IMR-90 (cell line): Measurements from ENCODE around the gene NUP62CL. TPM values are rescaled to one million over a fixed set of nuclear protein-coding genes. Genes with fewer than 3 reads are reported as not detected.
A peak's percentile ranks its signal among the peaks of the same experiment; 100 is the strongest.

Source experiments
- ATAC-seq: fragments of 200-7000 bp; cut with Tn5 transposase; 2 replicates; pipeline ENCODE4 v1.9.1; 2020; ENCODE audit warnings: low read depth, mild to moderate bottlenecking, moderate library complexity
- BruUV-seq: library from RNA; stranded (reverse); fragments of 400-500 nt; replicated peaks from 2 replicates; lab custom pipeline; 2021; lab: Mats Ljungman, UMichigan
- CTCF ChIA-PET: fragments of 300-600 bp; formaldehyde crosslinking; extraction: SDS; loops from one replicate; lab custom pipeline; 2021; ENCODE audit warnings: antibody characterized with exemption; lab: Yijun Ruan, JAX
- POLR2A ChIA-PET: fragments of 300-600 bp; sonication (Branson Sonifier 250); formaldehyde crosslinking; loops from one replicate; lab custom pipeline; 2022; ENCODE audit warnings: antibody characterized with exemption; ENCODE audit not compliant: unreplicated experiment; lab: Charles Lee
- DNase-seq: peaks from one replicate; pipeline ENCODE4 v3.0.0; 2013
- H2AFZ ChIP-seq: replicated peaks from 2 replicates; pipeline ENCODE3; 2013; ENCODE audit warnings: low read length, mild to moderate bottlenecking; ENCODE audit not compliant: poor library complexity
- H2AK5ac ChIP-seq: 2 replicates; pipeline ENCODE4 v1.6.1; 2013; ENCODE audit warnings: low read depth, low read length, inconsistent platforms
- H2AK9ac ChIP-seq: replicated peaks from 2 replicates; pipeline ENCODE3; 2013; ENCODE audit warnings: mild to moderate bottlenecking, low read depth, low read length, moderate library complexity; ENCODE audit not compliant: poor library complexity
- H2BK120ac ChIP-seq: 2 replicates; pipeline ENCODE4 v1.6.1; 2013; ENCODE audit warnings: low read depth, low read length, inconsistent platforms
- H2BK15ac ChIP-seq: 3 replicates; pipeline ENCODE4 v1.6.1; 2013; ENCODE audit warnings: low read depth, low read length, inconsistent platforms
- H2BK20ac ChIP-seq: 2 replicates; pipeline ENCODE4 v1.6.1; 2013; ENCODE audit warnings: low read depth, mild to moderate bottlenecking, inconsistent platforms, low read length, moderate library complexity
- H2BK5ac ChIP-seq: 2 replicates; pipeline ENCODE4 v1.6.1; 2013; ENCODE audit warnings: mild to moderate bottlenecking, low read depth, low read length, inconsistent platforms; ENCODE audit not compliant: poor library complexity, severe bottlenecking
- H3K14ac ChIP-seq: replicated peaks from 2 replicates; pipeline ENCODE4 v1.6.1; 2013; ENCODE audit warnings: low read depth, low read length, inconsistent platforms
- H3K18ac ChIP-seq: 2 replicates; pipeline ENCODE4 v1.6.1; 2013; ENCODE audit warnings: low read depth, low read length, control low read depth
- H3K23ac ChIP-seq: 2 replicates; pipeline ENCODE4 v1.6.1; 2013; ENCODE audit warnings: low read depth, low read length, inconsistent platforms
- H3K27ac ChIP-seq: 2 replicates; pipeline ENCODE4 v1.5.1; 2013; ENCODE audit warnings: mild to moderate bottlenecking, control low read depth, low read length; ENCODE audit not compliant: insufficient read depth
- H3K27me3 ChIP-seq: 2 replicates; pipeline ENCODE4 v1.6.1; 2013; ENCODE audit warnings: low read length; ENCODE audit not compliant: control insufficient read depth, insufficient read depth
- H3K36me3 ChIP-seq: 2 replicates; pipeline ENCODE4 v1.6.1; 2013; ENCODE audit warnings: low read length, mixed read lengths; ENCODE audit not compliant: control insufficient read depth, insufficient read depth
- H3K4ac ChIP-seq: 2 replicates; pipeline ENCODE4 v1.6.1; 2013; ENCODE audit warnings: low read depth, low read length, inconsistent platforms
- H3K4me1 ChIP-seq: 2 replicates; pipeline ENCODE4 v1.6.1; 2013; ENCODE audit warnings: low read length, mixed read lengths; ENCODE audit not compliant: control insufficient read depth, insufficient read depth
- H3K4me2 ChIP-seq: 2 replicates; pipeline ENCODE4 v1.6.1; 2013; ENCODE audit warnings: low read depth, mild to moderate bottlenecking, control low read depth, low read length, moderate library complexity
- H3K4me3 ChIP-seq: 2 replicates; pipeline ENCODE4 v1.5.1; 2013; ENCODE audit warnings: low read depth, mild to moderate bottlenecking, control low read depth, low read length, moderate library complexity; ENCODE audit not compliant: insufficient read depth
- H3K56ac ChIP-seq: 2 replicates; pipeline ENCODE4 v1.6.1; 2013; ENCODE audit warnings: low read length, inconsistent platforms; ENCODE audit not compliant: insufficient read depth; ENCODE audit errors: extremely low read depth
- H3K79me1 ChIP-seq, 2 experiments: 2 replicates each; pipeline ENCODE4 v1.6.1; 2013; ENCODE audit warnings: low read length in 2 of 2, inconsistent platforms in 1 of 2, low read depth in 1 of 2
- H3K9ac ChIP-seq: 2 replicates; pipeline ENCODE4 v1.6.1; 2013; ENCODE audit warnings: low read depth, low read length, control low read depth
- H3K9me1 ChIP-seq: 2 replicates; pipeline ENCODE4 v1.6.1; 2013; ENCODE audit warnings: low read length, inconsistent platforms; ENCODE audit not compliant: insufficient read depth
- H3K9me3 ChIP-seq: 2 replicates; pipeline ENCODE4 v1.6.1; 2013; ENCODE audit warnings: low read length; ENCODE audit not compliant: control insufficient read depth, insufficient read depth
- H4K20me1 ChIP-seq: 2 replicates; pipeline ENCODE4 v1.6.1; 2013; ENCODE audit warnings: low read length, inconsistent platforms; ENCODE audit not compliant: insufficient read depth
- H4K5ac ChIP-seq: 2 replicates; pipeline ENCODE4 v1.6.1; 2013; ENCODE audit warnings: mild to moderate bottlenecking, low read depth, low read length, control low read depth
- H4K8ac ChIP-seq, 2 experiments: 2 replicates each; pipeline ENCODE4 v1.6.1; 2013; ENCODE audit warnings: low read depth in 2 of 2, low read length in 2 of 2, control low read depth in 1 of 2, inconsistent platforms in 1 of 2
- H4K91ac ChIP-seq: 2 replicates; pipeline ENCODE4 v1.6.1; 2013; ENCODE audit warnings: low read depth, low read length, inconsistent platforms; ENCODE audit not compliant: insufficient read depth
- WGBS, 2 experiments: methylation state at CpG; one replicate each; pipeline versions ENCODE4 v1.1.5 to v1.1.7; 2013; ENCODE audit warnings: missing lambda C conversion rate in 2 of 2; ENCODE audit not compliant: insufficient read length in 1 of 2; ENCODE audit errors: extremely low coverage in 2 of 2; 5-methylcytosine and 5-hydroxymethylcytosine counted together
- dilution Hi-C: fragments of 300-500 bp; cut with HindIII; formaldehyde crosslinking; loops from one replicate; pipeline ENCODE4 v1.14.3; 2018; ENCODE audit warnings: low sequenced_read_pairs; ENCODE audit not compliant: unreplicated experiment
- in situ Hi-C: fragments of 300-500 bp; cut with MboI; formaldehyde crosslinking; loops from 3 replicates; pipeline ENCODE4 v1.14.3; 2019; ENCODE audit warnings: low sequenced_read_pairs, inconsistent platforms, mixed read lengths
- intact Hi-C: fragments of 100-400 bp; cut with micrococcal nuclease; formaldehyde crosslinking; loops from 2 replicates; pipeline ENCODE4 v1.10.0; 2022
- polyA plus RNA-seq, 3 experiments: library from polyadenylated mRNA; depleted of rRNA; stranded (reverse); fragments of >200 nt; gene quantifications; 2 replicates each; pipeline ENCODE4 v1.2.3, GENCODE V29; 2012; ENCODE audit warnings: low replicate concordance in 1 of 3
- total RNA-seq: library from RNA; depleted of rRNA; stranded (reverse); fragments of >200 nt; gene quantifications from 2 replicates; pipeline ENCODE4 v1.2.3, GENCODE V29; 2012
- TF ChIP-seq, protein P1 (sequence below): fragments of 150-350 bp; IDR thresholded peaks from 2 replicates; pipeline ENCODE4 v1.6.1; 2016; ENCODE audit warnings: low read depth, mild to moderate bottlenecking, low read length, moderate library complexity, borderline replicate concordance

The NUP62CL gene
- total and polyA plus RNA-seq, 2 of the 4 experiments (the other 2 are of a cell fraction) = not detected

GRCh38 chrX:107154787-107155620, 51.2 kb downstream of the NUP62CL start:
- Histone ChIP-seq H4K20me1 (no peaks in the 10 kb centered on the region), H2AK9ac (no peak overlapping the region), H3K18ac (no peak overlapping the region), H3K23ac (no peak overlapping the region), H3K4me2 (no peak overlapping the region), H3K27me3 (peaks cover 2% of the 10 kb centered on the region; the same call in 1 of the 2 replicates), H3K36me3 (no peaks in the 10 kb centered on the region), H3K9me3 (no peaks in the 10 kb centered on the region), H2AK5ac (no peak overlapping the region), H2BK15ac (no peak overlapping the region), H3K4me3 (no peak overlapping the region), H2BK20ac (no peak overlapping the region), H4K8ac (no peak overlapping the region), H2AFZ (peak overlapping the region; percentile 61), H3K4me1 (no peaks in the 10 kb centered on the region), H3K79me1 (no peaks in the 10 kb centered on the region), H3K56ac (no peak overlapping the region), H3K9me1 (no peaks in the 10 kb centered on the region), H3K14ac (no peak overlapping the region), H4K5ac (no peak overlapping the region), H2BK5ac (no peak overlapping the region), H3K9ac (no peak overlapping the region), H2BK120ac (no peak overlapping the region), H4K91ac (no peak overlapping the region), H3K4ac (no peak overlapping the region), H3K27ac (no peak overlapping the region)
- no TSS peak for BruUV-seq
- WGBS, 2 experiments = no CpG with 5 or more reads among the region's 6 CpGs
- CTCF ChIA-PET = no interaction called here
- in situ Hi-C loops = no loop called here
- TF ChIP-seq, protein P1, sequence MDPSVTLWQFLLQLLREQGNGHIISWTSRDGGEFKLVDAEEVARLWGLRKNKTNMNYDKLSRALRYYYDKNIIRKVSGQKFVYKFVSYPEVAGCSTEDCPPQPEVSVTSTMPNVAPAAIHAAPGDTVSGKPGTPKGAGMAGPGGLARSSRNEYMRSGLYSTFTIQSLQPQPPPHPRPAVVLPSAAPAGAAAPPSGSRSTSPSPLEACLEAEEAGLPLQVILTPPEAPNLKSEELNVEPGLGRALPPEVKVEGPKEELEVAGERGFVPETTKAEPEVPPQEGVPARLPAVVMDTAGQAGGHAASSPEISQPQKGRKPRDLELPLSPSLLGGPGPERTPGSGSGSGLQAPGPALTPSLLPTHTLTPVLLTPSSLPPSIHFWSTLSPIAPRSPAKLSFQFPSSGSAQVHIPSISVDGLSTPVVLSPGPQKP = no peak
- intact Hi-C loops = no loop called here
- POLR2A ChIA-PET = no interaction called here
- dilution Hi-C loops = no loop called here
- DNase-seq (peak; percentile 9), ATAC-seq (no peak)
